ENCODE results near the gene COQ8B. TPM values are rescaled to one million over a fixed set of nuclear protein-coding genes. Genes with fewer than 3 reads are reported as not detected.
A peak's percentile ranks its signal among the peaks of the same experiment; 100 is the strongest.

Gene COQ8B
- total and polyA plus RNA-seq, 10 donors: 18.4 to 40.2 (median 32.6) TPM

- TF ChIP-seq CTCF (IDR thresholded peaks at IDR 0.05 in 8 of 11, conservative IDR thresholded peaks at IDR 0.05 in 3 of 11) (peak in 1 of 11 experiments; percentile 11), POLR2AphosphoS5 (IDR thresholded peaks at IDR 0.05) (peak; percentile 93 to 98 (median 97)), POLR2A (IDR thresholded peaks at IDR 0.05) (peak; percentile 52 to 86 (median 66))
- WGBS, 5 donors: 0 to 1% (median 0%) methylated on average over 46 of the region's 46 CpGs
- no peaks in the 10 kb centered on the region for H3K9me3 ChIP-seq
- intact Hi-C loops (cut with DNase I; ENCODE audit: low total_unique reads): loop anchor here (10.0 kb wide), 1 partner anchor 54 kb away; no protein-coding TSS in a partner anchor
- peak within 1 kb of the TSS; percentile 93 to 97 (median 96) for H3K27ac ChIP-seq
- DNase-seq: peak; percentile 96
- H3K27me3 ChIP-seq (replicated peaks in 1 of 7): no peaks in the 10 kb centered on the region
- peaks cover 40 to 77% (median 60%) of the 10 kb centered on the region in 6 donors for H3K4me1 ChIP-seq
- peak within 1 kb of the TSS; percentile 60 to 93 (median 74) for H3K4me3 ChIP-seq
- H3K36me3 ChIP-seq: peaks cover 0 to 21% (median 5%) of the 10 kb centered on the region in 6 donors
Measured at GRCh38 chr19:40750874-40751537, 34.3 kb upstream of the COQ8B start, which contains the start of gene SNRPA. Gene SNRPA (plus strand): TSS chr19:40751203. CDS start chr19:40751409, 206 bp downstream.

GRCh38 chr19:40750058-40750873, 33.6 kb upstream of the COQ8B start, which contains the start of gene ACTMAP:
Gene ACTMAP (minus strand): TSS chr19:40750477. CDS start chr19:40749803, 674 bp downstream.
- H3K27ac ChIP-seq: peak within 1 kb of the TSS; percentile 93 to 97 (median 96)
- peak within 1 kb of the TSS; percentile 60 to 93 (median 74) for H3K4me3 ChIP-seq
- DNase-seq: peak; percentile 99
- H3K9me3 ChIP-seq: no peaks in the 10 kb centered on the region
- peak in 2 of 3 donors; percentile 40 to 46 for TF ChIP-seq POLR2A (IDR thresholded peaks at IDR 0.05)
- peak in 2 of 11 experiments; percentile 6 to 40 for TF ChIP-seq CTCF (IDR thresholded peaks at IDR 0.05 in 8 of 11, conservative IDR thresholded peaks at IDR 0.05 in 3 of 11)
- peak in 2 of 3 donors; percentile 81 to 93 for TF ChIP-seq POLR2AphosphoS5 (IDR thresholded peaks at IDR 0.05)
- H3K27me3 ChIP-seq (replicated peaks in 1 of 7): no peaks in the 10 kb centered on the region
- H3K4me1 ChIP-seq: peaks cover 32 to 77% (median 57%) of the 10 kb centered on the region in 6 donors
- 1% methylated on average over 43 of the region's 43 CpGs for WGBS, 5 donors
- H3K36me3 ChIP-seq: peaks cover 0 to 14% (median 0%) of the 10 kb centered on the region in 6 donors
- intact Hi-C loops (cut with DNase I; ENCODE audit: low total_unique reads): loop anchor here (10.0 kb wide), 1 partner anchor 55 kb away; no protein-coding TSS in a partner anchor

- H3K4me1 ChIP-seq: peaks cover 8 to 63% (median 39%) of the 10 kb centered on the region in 6 donors
- no peak for TF ChIP-seq POLR2A (IDR thresholded peaks at IDR 0.05)
- TF ChIP-seq CTCF (IDR thresholded peaks at IDR 0.05 in 8 of 11, conservative IDR thresholded peaks at IDR 0.05 in 3 of 11): no peak
- no peak for TF ChIP-seq POLR2AphosphoS5 (IDR thresholded peaks at IDR 0.05)
- no peak overlapping the region for H3K4me3 ChIP-seq
- H3K27ac ChIP-seq: peak overlapping the region in 2 of 8 donors; percentile 95 to 96
- H3K9me3 ChIP-seq: no peaks in the 10 kb centered on the region
- 88 to 96% (median 91%) methylated on average over 7 of the region's 7 CpGs for WGBS, 5 donors
- peaks cover 0 to 12% (median 0%) of the 10 kb centered on the region in 6 donors for H3K36me3 ChIP-seq
- intact Hi-C loops (cut with DNase I; ENCODE audit: low total_unique reads): no loop called here
- H3K27me3 ChIP-seq (replicated peaks in 1 of 7): no peaks in the 10 kb centered on the region
- DNase-seq: no peak
Measured at GRCh38 chr19:40747536-40747935, 30.9 kb upstream of the COQ8B start.
